ENCODE measurements around the gene SUPT6H.
"Not testable (repeated sequence)": the region's sequence is repeated elsewhere in the genome, so short reads cannot be mapped to it uniquely, and the experiment has no call there.

The SUPT6H gene

DNA sequence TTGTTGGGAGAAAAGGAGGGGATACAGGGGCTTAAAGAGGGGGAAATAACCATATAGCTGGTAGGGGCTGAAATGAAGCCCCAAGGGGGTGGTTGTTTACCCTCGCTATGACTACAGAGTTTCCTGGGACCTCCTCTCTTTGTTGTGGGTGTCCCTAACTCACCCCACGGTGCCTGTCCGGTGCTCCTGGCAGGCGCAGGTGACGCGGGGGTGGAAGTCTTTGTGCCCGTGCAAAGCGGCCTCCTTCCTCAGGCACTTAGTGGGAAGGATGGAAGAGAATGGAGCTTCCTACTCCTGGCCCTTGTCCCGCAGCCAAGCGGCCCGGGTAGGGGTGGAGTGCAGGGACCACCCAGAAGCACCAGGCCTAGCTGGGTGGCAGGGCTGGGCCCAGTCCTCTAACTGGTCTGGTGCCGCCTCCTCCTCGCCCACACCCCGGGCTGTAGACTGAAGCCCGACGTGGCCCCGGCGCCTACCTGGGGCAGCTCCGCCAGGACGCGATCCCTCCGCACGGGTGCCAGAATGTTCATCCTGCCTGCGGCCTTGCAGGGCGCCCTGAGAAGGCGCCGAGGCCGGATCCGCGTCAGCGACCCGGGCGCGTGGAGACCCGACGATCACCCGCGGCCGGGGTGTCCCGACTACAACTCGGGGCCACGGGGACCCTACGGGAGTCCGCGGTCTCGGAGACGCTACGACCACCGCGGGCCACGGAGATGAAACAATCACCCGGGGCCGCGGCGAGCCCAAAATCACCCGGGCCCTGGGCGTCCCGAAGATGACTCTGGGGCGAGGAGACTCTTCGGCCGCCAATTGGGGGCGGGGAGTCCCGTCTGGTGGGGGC, 55.0 kb downstream of the SUPT6H start:
- H3K4me1 Mint-ChIP-seq, result peaks cover 35% of the 10 kb centered on the region
- peaks cover 27% of the 10 kb centered on the region for H3K36me3 Mint-ChIP-seq
- no peak overlapping the region for H3K27ac Mint-ChIP-seq
- H3K4me3 Mint-ChIP-seq, result no peak overlapping the region
- ATAC-seq (no peak), DNase-seq (ENCODE audit: low spot score in 2 of 2) (no peak)
- no peaks in the 10 kb centered on the region for H3K9me3 Mint-ChIP-seq

DNA sequence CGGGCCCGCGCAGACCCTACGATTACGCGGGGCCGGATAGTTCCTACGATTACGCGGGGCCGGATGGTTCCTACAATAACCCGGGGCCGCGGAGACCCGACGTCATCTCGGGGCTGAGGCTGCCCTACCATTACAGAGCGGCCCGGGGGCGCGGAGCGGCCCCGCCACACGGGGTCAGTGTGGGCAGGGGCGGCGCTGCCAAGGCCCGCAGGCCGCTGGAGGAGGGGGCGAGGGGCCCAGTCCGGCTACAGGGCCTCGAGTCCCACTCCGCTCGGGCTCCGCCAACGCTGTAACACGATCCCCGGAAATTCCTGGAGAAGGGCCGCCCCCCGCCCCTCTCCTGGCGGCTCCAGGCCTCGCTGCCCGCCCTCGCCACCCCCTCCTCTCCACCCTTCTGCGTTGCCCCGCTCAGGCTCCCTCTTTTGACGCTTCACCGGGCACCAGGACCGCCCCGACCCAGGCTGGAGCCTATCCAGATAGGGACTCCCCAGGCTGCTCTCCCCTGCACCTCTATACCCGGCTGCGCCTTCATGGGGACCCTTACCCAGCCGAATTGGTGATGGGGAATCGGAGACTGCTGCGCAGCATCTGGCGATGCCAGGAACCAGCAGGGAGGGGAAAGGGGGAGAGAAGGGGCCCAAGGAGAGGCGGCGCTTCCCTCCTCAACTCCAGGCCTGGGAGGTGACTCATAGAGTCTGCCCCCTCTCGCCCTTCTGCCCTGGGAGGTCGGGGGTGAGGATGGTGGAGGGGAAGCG, 55.8 kb downstream of the SUPT6H start, which contains the start of gene RAB34:
Gene RAB34 (minus strand): TSS at position 291 of the 755 bp plus-strand sequence. CDS start 602 bp downstream, outside the sequence.
- Mint-ChIP-seq H3K36me3 (peaks cover 35% of the 10 kb centered on the region), H3K27ac (no peak within 1 kb of the TSS), H3K4me3 (peak within 1 kb of the TSS; percentile 99), H3K4me1 (peaks cover 34% of the 10 kb centered on the region), H3K9me3 (no peaks in the 10 kb centered on the region)
- DNase-seq (ENCODE audit: low spot score in 2 of 2) (no peak), ATAC-seq (no peak)

DNA sequence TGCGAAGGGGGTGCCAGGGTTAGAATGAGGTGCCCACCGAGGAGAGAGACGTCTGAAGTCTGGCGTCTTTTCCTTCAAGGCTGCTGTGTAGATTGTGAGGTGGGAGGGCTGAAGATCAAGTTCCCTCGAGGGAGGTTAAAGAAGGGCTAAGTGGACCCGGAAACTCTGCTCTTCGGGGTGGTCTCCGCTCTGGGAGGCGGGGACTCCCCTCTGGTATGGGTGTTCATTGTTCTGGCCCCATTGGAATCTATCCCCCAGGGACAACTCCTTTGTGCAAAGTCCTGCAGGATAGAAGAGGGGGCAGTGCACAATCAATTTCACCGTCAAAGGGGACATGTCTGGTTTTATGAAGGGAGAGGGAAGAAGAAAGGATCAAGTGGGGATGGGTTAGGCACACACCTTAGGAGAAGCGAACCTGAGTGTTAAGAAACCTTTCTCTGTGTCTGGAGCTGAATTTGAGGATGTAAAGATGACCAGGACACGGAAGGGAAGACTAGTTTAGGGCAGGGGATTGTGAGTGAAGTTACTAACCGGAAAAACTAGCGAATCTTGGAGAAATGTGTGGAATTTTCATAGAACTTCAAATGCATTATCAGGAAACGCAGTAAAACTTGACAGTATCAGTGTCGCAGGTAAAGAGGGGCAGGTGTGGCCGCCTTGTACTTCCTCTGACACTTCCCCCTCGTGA, 56.5 kb downstream of the SUPT6H start:
- H3K27ac Mint-ChIP-seq, result no peak overlapping the region
- ATAC-seq (no peak), DNase-seq (ENCODE audit: low spot score in 2 of 2) (no peak)
- H3K4me3 Mint-ChIP-seq, result peak overlapping the region; percentile 99
- peaks cover 40% of the 10 kb centered on the region for H3K4me1 Mint-ChIP-seq
- H3K36me3 Mint-ChIP-seq, result peaks cover 42% of the 10 kb centered on the region
- H3K9me3 Mint-ChIP-seq, result no peaks in the 10 kb centered on the region

DNA sequence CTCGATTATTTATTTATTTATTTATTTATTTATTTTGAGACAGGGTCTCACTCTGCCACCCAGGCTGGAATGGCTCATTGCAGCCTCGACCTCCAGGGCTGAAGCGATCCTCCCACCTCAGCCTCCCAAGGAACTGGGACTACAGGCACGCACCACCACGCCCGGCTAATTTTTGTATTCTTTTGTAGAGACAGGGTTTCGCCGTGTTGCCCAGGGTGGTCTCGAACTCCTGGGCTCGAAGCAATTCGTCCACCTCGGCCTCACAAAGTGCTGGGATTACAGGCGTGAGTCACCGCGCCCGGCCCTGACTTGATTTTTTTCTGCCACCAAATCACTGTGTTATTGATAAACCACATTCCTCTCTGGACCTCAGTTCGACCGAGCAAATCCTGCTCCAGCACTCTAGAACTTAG, 57.0 kb downstream of the SUPT6H start:
- Mint-ChIP-seq H3K4me3 (peak overlapping the region; percentile 99), H3K9me3 (no peaks in the 10 kb centered on the region), H3K27ac (peak overlapping the region; percentile 100), H3K4me1 (peaks cover 45% of the 10 kb centered on the region), H3K36me3 (peaks cover 48% of the 10 kb centered on the region)
- no peak for ATAC-seq
- no peak for DNase-seq (ENCODE audit: low spot score in 2 of 2)

DNA sequence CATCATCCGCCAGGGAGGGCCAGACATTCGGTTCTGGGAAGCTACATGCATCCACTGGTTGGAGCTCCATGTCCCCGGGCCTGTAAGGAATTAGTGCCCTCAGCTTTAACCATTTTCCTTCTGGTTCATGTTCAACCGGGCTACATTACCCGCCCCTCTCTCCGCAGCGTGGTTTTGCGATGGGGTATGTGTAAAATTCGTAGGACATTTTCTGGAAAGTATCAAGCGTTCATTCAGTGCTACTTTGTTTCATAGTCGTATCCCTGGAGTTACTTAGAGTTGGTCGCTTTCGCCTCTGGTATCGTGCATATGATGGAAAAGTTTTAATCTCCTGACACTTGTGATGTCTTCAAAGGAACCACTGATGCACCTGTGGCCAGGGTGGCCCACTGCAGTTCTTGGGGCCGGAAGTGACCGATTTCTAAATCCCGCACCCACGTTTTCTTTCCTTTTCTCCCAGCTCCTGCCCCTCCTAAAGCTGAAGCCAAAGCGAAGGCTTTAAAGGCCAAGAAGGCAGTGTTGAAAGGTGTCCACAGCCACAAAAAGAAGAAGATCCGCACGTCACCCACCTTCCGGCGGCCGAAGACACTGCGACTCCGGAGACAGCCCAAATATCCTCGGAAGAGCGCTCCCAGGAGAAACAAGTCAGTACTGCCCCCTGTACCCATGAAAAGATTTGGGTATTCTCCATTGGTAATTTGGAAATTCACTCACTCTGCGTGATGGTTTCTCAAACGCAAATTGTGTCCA, 58.4 kb downstream of the SUPT6H start:
- Mint-ChIP-seq H3K36me3 (peaks cover 62% of the 10 kb centered on the region), H3K4me3 (peak overlapping the region; percentile 99), H3K9me3 (no peaks in the 10 kb centered on the region), H3K27ac (peak overlapping the region; percentile 100), H3K4me1 (peaks cover 59% of the 10 kb centered on the region)
- ATAC-seq, result no peak
- DNase-seq (ENCODE audit: low spot score in 2 of 2), result peak in 1 of 2 donors; percentile 67

DNA sequence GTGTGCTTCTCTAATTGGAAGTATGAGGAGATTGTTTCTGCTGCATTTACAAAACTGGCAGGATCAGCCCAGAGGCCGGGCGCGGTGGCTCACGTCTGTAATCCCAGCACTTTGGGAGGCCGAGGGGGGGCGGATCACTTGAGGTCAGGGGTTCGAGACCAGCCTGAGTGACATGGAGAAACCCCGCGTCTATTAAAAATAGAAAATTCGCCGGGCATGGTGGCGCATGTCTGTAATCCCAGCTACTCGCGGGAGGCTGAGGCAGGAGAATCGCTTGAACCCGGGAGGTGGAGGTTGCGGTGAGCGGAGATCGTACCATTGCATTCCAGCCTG, 59.0 kb downstream of the SUPT6H start:
- peaks cover 63% of the 10 kb centered on the region for H3K4me1 Mint-ChIP-seq
- peak overlapping the region; percentile 99 for H3K4me3 Mint-ChIP-seq
- ATAC-seq; H3K9me3 Mint-ChIP-seq; DNase-seq (ENCODE audit: low spot score in 2 of 2): not testable (repeated sequence)
- H3K36me3 Mint-ChIP-seq, result peaks cover 67% of the 10 kb centered on the region
- H3K27ac Mint-ChIP-seq, result peak overlapping the region; percentile 100

DNA sequence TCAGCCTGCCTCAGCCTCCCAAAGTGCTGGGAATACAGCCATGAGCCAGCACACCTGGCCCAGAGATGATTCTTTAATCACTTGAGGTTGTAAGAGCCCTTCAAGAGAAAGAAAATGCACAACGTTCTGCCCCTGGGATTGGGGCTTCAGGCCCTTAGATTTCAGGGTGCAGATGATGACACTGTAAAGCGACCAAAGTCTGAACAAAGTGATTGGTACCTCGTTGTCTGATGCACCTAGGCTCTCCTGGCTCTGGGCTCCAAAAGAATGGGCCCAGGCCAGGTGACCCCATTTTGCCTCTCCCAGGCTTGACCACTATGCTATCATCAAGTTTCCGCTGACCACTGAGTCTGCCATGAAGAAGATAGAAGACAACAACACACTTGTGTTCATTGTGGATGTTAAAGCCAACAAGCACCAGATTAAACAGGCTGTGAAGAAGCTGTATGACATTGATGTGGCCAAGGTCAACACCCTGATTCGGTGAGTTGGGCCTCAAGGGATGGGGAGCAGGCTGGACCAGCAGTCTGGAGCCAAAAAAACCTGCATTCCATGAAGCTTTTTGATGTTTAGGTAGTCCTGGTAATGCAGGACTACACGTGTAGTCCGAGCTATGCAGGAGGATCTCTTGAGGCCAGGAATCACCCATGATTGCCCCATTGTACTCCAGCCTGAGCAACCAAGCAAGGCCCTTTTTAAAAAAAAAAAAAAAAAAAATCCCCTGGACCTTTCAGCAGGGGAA, 60.6 kb downstream of the SUPT6H start:
- ATAC-seq (no peak), DNase-seq (ENCODE audit: low spot score in 2 of 2) (no peak)
- H3K4me3 Mint-ChIP-seq, result peak overlapping the region; percentile 99
- peaks cover 75% of the 10 kb centered on the region for H3K4me1 Mint-ChIP-seq
- H3K27ac Mint-ChIP-seq, result peak overlapping the region; percentile 100
- no peaks in the 10 kb centered on the region for H3K9me3 Mint-ChIP-seq
- peaks cover 83% of the 10 kb centered on the region for H3K36me3 Mint-ChIP-seq

DNA sequence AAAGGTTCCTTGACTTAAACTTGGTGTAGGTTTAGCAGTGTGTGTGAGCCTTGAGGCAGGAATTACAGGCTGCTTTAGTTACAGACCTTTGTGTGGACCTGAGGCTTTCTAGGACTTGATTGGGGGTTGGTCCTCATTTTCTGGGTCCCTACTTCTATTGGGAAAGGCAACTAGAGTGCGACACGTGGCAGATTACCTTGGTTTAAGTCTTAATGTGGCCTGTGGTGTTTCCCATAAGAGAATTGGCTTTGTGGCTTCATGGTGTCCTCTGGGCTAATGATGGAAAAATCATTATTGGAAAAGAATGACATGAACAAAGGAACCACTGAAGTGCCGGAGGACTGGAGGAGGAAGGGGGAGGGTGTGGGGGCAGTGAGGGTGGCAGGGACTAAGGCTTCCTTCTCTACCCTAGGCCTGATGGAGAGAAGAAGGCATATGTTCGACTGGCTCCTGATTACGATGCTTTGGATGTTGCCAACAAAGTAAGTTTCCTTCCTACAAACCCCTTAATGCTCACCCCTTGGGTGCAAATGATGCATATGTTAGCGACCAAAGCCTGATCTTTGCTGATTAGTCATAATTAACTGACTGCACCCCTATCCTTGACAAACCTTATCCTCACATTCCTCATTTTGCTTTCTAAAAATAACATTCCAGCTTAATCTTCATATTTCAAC, 61.3 kb downstream of the SUPT6H start:
- peak overlapping the region; percentile 99 for H3K4me3 Mint-ChIP-seq
- no peak for DNase-seq (ENCODE audit: low spot score in 2 of 2)
- no peak for ATAC-seq
- H3K9me3 Mint-ChIP-seq, result no peaks in the 10 kb centered on the region
- H3K36me3 Mint-ChIP-seq, result peaks cover 91% of the 10 kb centered on the region
- H3K4me1 Mint-ChIP-seq, result peaks cover 75% of the 10 kb centered on the region
- H3K27ac Mint-ChIP-seq, result peak overlapping the region; percentile 100

DNA sequence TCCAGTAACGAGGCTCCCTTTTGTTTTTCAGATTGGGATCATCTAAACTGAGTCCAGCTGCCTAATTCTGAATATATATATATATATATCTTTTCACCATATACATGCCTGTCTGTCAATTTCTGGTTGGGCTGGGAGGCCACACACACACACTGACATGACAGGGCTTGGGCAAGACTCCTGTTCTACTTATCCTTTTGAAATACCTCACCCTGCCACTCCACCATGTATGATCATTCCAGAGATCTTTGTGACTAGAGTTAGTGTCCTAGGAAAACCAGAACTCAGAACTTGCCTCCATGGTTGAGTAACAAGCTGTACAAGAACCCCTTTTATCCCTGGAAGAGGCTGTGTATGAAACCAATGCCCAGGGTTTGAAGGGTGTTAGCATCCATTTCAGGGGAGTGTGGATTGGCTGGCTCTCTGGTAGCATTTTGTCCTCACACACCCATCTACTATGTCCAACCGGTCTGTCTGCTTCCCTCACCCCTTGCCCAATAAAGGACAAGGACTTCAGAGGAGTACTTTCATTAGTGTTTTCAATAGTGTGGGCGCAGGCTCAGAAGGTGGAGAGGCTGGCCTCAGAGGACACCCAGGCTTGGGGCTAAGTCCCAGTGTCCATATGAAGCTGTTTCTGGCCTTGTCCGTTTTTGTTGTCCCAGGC, 62.0 kb downstream of the SUPT6H start:
- Mint-ChIP-seq H3K4me3 (peak overlapping the region; percentile 99), H3K4me1 (peaks cover 73% of the 10 kb centered on the region), H3K27ac (peak overlapping the region; percentile 100), H3K36me3 (peaks cover 97% of the 10 kb centered on the region)
- not testable (repeated sequence) for DNase-seq (ENCODE audit: low spot score in 2 of 2); ATAC-seq; H3K9me3 Mint-ChIP-seq

DNA sequence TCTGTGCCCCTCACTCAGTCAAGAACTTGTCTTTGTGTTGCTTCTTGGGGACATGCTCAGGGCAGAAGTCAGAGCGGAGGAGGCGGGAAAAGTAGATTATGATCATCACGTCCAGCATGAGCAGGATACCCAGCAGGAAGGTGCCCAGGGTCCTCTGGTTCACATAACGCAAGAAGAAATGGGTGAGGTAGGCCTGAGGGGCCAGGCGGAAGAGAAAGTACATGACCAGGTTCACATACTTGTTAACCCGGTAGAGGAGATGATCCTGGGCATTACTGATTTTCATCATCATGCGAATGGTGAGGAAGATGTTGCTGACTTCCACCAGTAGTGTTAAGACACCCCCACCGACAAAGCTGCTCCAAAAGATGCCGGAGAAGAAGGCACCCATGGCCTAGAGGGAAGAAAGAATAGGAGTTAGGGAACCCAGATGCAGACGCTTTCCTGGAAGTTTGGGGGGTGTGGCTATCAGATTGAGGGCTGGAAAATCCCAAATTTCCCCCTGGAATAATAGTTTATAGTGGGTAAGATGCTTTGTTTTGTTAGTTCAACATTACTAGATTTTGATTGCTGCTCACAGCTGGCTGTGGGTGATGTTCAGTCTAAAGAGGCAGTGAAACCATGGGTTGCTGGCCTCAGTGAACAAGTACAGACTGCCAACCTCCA, 62.6 kb downstream of the SUPT6H start:
- peak overlapping the region; percentile 99 for H3K4me3 Mint-ChIP-seq
- H3K4me1 Mint-ChIP-seq, result peaks cover 74% of the 10 kb centered on the region

DNA sequence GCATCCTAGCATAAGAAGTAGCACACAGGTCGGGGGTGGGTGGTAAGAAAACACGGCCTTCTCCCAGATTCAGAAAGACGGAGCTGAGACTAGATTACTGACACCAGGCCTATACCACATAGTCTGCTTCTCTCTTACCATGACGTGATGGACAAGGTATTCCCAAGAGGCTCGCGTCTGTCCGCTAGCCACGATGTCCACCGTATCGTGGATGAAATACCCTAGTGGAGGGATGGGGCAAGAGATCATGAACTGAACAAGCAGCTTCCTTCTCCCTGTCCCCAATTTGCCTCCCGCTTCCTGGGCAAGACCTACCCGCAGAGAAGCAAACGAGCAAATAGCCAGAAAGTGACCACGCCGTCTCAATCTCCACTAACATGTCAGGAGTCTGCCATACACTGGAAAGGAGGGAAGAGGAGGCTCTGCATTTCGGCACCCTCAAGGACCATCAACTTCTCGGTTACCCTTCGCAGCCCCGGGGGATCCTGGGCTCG, 63.2 kb downstream of the SUPT6H start:
- H3K4me3 Mint-ChIP-seq, result peak overlapping the region; percentile 99
- H3K4me1 Mint-ChIP-seq, result peaks cover 73% of the 10 kb centered on the region
- H3K27ac Mint-ChIP-seq, result peak overlapping the region; percentile 100
- peaks cover 89% of the 10 kb centered on the region for H3K36me3 Mint-ChIP-seq
- ATAC-seq (no peak), DNase-seq (ENCODE audit: low spot score in 2 of 2) (no peak)
- H3K9me3 Mint-ChIP-seq, result no peaks in the 10 kb centered on the region

More for the DNA sequence above, 62.6 kb downstream of the SUPT6H start:
- Mint-ChIP-seq H3K36me3 (peaks cover 95% of the 10 kb centered on the region), H3K9me3 (no peaks in the 10 kb centered on the region), H3K27ac (peak overlapping the region; percentile 100)
- ATAC-seq, result no peak
- no peak for DNase-seq (ENCODE audit: low spot score in 2 of 2)

DNA sequence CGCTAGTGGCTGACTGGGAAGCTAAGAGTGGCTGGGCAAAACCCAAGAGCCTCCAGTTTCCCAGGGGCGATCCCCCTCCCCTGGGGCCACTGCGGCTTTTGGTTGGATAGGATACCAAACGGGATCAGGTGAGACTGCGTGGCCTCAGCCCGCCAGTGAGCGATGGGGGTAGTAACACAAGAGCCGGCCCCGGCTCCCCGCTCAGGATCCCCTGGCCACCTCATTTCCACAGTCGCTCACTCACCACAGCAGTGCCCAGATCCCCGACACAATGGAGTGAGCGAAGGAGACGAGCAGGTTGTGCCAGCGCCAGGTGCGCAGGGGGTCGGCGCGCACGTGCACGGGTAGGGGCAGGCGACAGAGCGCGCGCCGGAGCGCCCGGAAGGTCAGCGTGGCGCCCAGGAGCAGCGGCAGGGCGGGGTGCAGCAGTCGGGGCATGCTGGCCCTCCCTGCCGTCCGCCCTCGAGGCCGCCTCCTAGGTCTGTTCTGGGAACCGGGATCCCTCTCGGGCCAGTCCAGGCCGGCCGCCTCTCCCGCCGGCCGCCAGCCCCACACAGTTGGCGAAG, 63.7 kb downstream of the SUPT6H start:
- H3K4me3 Mint-ChIP-seq, result peak overlapping the region; percentile 99
- peak; percentile 2 for ATAC-seq
- H3K27ac Mint-ChIP-seq, result peak overlapping the region; percentile 100
- no peaks in the 10 kb centered on the region for H3K9me3 Mint-ChIP-seq
- peaks cover 84% of the 10 kb centered on the region for H3K36me3 Mint-ChIP-seq
- H3K4me1 Mint-ChIP-seq, result peaks cover 68% of the 10 kb centered on the region
- no peak for DNase-seq (ENCODE audit: low spot score in 2 of 2)
